GM21423 (cell line): ENCODE results near the gene AGBL1.

Source experiments
- ATAC-seq: cut with Tn5 transposase; IDR thresholded peaks from one replicate; pipeline ENCODE4 v1.9.1; 2021; ENCODE audit warnings: mild to moderate bottlenecking, moderate library complexity; ENCODE audit not compliant: unreplicated experiment

Gene AGBL1

GRCh38 chr15:86162641-86163040 lies 83.0 kb downstream of the AGBL1 start:
- ATAC-seq: no peak

DNA sequence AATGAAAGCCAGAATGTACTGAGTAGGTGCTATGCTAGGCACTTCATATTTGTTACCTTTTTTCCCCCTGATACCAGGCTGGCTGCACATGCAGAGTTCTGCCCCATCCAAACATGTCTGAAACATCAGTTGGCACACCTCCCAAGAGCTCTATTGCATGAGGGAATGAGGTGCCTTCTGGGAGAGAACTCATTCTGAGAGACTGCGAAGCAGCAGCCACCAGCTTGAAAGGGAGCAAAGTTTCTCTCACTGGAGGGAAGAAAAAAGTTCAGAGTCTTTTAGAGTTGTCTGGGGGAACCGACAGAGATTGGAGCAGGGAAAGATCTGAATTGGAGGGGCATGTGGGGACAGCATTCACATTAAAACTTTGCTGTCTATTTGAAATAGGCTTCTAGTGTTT lies 84.1 kb downstream of the AGBL1 start:
- no peak for ATAC-seq

DNA sequence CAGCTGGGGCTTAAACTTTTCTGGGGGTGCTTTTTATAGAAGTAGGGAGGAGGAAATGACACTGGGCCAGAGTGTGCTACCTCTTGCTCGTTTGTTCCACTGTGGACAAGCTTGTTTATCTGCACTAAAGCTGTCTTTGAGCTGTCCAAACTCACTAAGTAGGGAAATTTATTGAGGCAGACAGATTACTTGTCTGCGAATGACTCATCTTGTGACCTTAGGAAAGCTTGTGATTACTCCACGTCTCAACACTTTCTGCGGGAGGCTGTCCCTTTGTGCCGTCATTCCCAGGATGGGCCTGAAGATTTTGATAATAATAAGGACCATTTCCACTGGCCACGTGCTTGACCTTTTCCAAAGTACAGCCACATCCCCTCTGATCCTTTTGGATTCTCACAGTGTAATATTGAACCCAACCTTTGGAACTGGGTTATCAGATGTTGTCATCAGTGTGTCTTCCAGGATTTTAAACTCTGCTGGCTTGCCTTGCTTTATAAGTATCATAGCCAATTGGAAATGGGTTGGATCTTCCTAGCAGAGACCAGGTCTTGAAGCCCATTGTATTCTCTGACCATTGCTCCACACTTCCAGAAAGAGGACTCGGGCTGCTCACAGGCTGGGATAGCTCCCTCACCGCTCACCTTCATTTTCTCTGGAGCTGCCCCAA lies 84.7 kb downstream of the AGBL1 start:
- no peak for ATAC-seq

GRCh38 chr15:86165265-86166211 lies 85.9 kb downstream of the AGBL1 start:
- ATAC-seq: no peak

DNA sequence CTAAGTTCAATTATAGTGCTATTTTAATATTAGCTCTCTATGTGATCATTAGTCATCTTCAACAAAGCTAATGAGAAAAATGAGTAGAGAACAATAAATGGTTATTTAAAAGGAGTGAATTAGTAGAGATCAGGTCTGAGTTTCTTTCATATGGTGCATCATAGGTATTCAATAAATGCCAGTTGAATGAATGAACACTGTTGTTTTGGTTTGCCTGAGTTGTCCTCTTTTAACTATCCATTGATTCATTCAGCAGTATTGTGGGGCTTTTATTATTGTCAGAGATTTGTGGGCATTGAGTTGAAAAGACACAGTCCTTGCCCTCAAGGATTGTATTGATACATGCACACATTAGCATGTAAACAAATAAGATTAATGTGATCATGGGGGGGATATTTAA lies 88.2 kb downstream of the AGBL1 start:
- ATAC-seq: no peak

GRCh38 chr15:86178845-86179244 lies 99.2 kb downstream of the AGBL1 start:
- no peak for ATAC-seq

GRCh38 chr15:86183596-86184491 lies 104.2 kb downstream of the AGBL1 start:
- ATAC-seq: no peak

- no peak for ATAC-seq
Measured at GRCh38 chr15:86193716-86194380, 114.2 kb downstream of the AGBL1 start.

GRCh38 chr15:86197770-86198169 lies 118.1 kb downstream of the AGBL1 start:
- ATAC-seq: no peak

- ATAC-seq: no peak
Measured at GRCh38 chr15:86199467-86200145, 119.9 kb downstream of the AGBL1 start.

- no peak for ATAC-seq
Measured at GRCh38 chr15:86201313-86202008, 121.8 kb downstream of the AGBL1 start.

GRCh38 chr15:86203462-86203861 lies 123.8 kb downstream of the AGBL1 start:
- ATAC-seq: no peak

- ATAC-seq: no peak
Measured at GRCh38 chr15:86205096-86205495, 125.4 kb downstream of the AGBL1 start.

DNA sequence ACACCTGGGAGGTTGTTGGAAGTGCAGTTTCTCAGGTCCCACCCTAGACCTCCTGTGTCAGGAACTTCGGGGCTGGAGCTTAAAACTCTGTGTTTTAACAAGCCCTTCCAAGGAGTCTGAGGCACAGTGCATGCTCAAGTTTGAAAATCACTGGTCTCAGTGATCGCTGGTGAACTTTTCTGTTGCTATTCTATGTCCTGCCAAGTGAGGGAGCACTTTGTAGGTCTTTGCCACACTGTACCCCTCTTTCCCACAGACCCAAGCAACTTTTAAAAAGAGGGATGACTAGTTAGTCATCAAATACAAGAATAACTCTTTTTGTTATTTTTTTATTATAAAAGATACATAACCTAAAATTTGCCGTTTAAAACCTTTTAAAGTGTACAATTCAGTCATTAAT lies 133.7 kb downstream of the AGBL1 start:
- ATAC-seq: no peak

GRCh38 chr15:86213888-86214287 lies 134.2 kb downstream of the AGBL1 start:
- no peak for ATAC-seq

DNA sequence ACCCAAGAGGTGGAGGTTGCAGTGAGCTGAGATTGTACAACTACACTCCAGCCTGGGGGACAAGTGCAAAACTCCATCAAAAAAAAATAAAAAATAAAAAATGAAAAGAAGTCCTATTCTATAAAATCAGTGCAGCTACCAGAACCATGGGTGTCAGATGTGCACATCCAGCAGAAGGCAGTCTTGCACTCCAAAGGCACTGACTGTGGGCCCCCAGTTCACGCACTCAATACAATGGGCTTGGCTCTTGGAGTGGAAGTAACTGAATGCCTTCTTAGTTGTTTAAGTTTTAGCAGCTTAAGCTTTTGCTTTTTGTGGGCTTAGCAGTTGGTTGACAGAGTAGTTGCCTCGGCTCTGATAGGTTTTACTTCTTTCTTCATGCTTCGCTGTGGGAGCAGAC lies 141.4 kb downstream of the AGBL1 start:
- ATAC-seq: no peak

DNA sequence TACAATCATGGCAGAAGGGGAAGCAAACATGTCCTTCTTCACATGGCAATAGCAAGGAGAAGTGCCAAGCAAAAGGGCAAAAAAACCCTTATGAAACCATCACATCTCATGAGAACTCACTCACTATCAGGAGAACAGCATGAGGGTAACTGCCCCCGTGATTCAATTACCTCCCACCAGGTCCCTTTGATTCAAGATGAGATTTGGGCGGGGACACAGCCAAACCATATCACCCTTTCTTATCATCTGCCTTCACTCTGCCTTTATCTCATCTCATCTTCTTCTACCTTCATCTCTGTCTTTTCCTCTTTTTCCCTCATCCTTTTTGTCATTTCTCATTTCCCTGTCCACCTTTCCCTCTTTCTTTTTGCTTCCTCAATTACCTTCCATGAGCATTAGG lies 149.6 kb downstream of the AGBL1 start:
- ATAC-seq: no peak

DNA sequence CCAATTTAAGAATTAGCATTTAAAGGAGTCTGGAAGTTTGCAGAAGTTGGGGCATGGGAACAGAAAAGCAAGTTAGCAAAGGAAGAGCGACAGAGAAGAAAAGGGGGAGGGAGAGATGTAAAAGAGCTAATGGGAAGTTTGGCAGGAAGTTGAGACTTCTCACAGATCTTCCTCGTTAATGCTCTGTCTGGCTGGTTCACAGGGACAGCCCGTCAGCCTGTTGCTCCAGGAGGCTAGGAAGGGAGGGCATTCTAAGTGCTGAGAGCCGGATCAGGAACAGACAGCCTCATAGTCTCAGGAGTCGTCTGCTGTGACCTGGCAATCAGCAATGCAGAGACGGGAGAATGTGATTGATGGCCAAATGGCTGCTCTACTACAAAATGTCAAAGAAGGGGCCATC lies 150.3 kb downstream of the AGBL1 start:
- ATAC-seq: no peak

GRCh38 chr15:86231864-86232721 lies 152.4 kb downstream of the AGBL1 start:
- peak; percentile 70 for ATAC-seq
